Smooth muscle cell (in vitro differentiated cells): ENCODE results near the gene ANAPC5. TPM values are rescaled to one million over a fixed set of nuclear protein-coding genes. Genes with fewer than 3 reads are reported as not detected.
"Not testable (repeated sequence)": the region's sequence is repeated elsewhere in the genome, so short reads cannot be mapped to it uniquely, and the experiment has no call there.

Source experiments
- DNase-seq: peaks from one replicate; lab custom pipeline; 2025; ENCODE audit not compliant: unreplicated experiment; lab: John Stamatoyannopoulos, UW
- H2AFZ ChIP-seq: fragments of 200-600 bp; sonication (generic); 2 replicates; pipeline ENCODE4 v1.6.0; 2016; ENCODE audit warnings: antibody characterized with exemption, low read depth, mild to moderate bottlenecking
- H3F3A ChIP-seq: fragments of 200-600 bp; sonication (generic); 2 replicates; pipeline ENCODE4 v1.6.0; 2017; ENCODE audit warnings: antibody characterized with exemption, low read depth
- H3K27ac ChIP-seq: fragments of 200-600 bp; sonication (generic); 2 replicates; pipeline ENCODE4 v1.5.1; 2016; ENCODE audit warnings: low read depth, mild to moderate bottlenecking
- H3K27me3 ChIP-seq: fragments of 200-600 bp; sonication (generic); 2 replicates; pipeline ENCODE4 v1.6.1; 2016; ENCODE audit warnings: low read depth, mild to moderate bottlenecking
- H3K36me3 ChIP-seq: fragments of 200-600 bp; sonication (generic); 2 replicates; pipeline ENCODE4 v1.5.1; 2016; ENCODE audit warnings: low read depth
- H3K4me1 ChIP-seq: fragments of 200-600 bp; sonication (generic); 2 replicates; pipeline ENCODE4 v1.5.1; 2016; ENCODE audit warnings: low read depth
- H3K4me2 ChIP-seq: fragments of 200-600 bp; sonication (generic); 2 replicates; pipeline ENCODE4 v1.6.0; 2016; ENCODE audit warnings: mild to moderate bottlenecking
- H3K4me3 ChIP-seq: fragments of 200-600 bp; sonication (generic); 2 replicates; pipeline ENCODE4 v1.5.1; 2016; ENCODE audit warnings: mild to moderate bottlenecking
- H3K79me2 ChIP-seq: fragments of 200-600 bp; sonication (generic); 2 replicates; pipeline ENCODE4 v1.6.0; 2016; ENCODE audit warnings: low read depth, mild to moderate bottlenecking
- H3K9ac ChIP-seq: fragments of 200-600 bp; sonication (generic); 2 replicates; pipeline ENCODE4 v1.6.0; 2016; ENCODE audit warnings: low read depth
- H3K9me3 ChIP-seq: fragments of 200-600 bp; sonication (generic); replicated peaks from 2 replicates; pipeline ENCODE4 v1.5.1; 2016; ENCODE audit warnings: low read depth
- H4K20me1 ChIP-seq: fragments of 200-600 bp; sonication (generic); 2 replicates; pipeline ENCODE4 v1.6.0; 2016; ENCODE audit warnings: low read depth
- CTCF ChIP-seq: fragments of 200-600 bp; sonication (generic); IDR thresholded peaks from 2 replicates; pipeline ENCODE4 v1.5.1; 2017; ENCODE audit warnings: borderline replicate concordance, mild to moderate bottlenecking, antibody characterized with exemption; ENCODE audit not compliant: insufficient read depth, poor library complexity, severe bottlenecking
- WGBS: methylation state at CpG from one replicate; pipeline ENCODE4 v1.1.7; 2016; ENCODE audit warnings: low lambda C conversion rate; 5-methylcytosine and 5-hydroxymethylcytosine counted together
- polyA plus RNA-seq: library from polyadenylated mRNA; unstranded; fragments of >200 nt; fragmentation: Nextera tagmentation; extraction: Ambion mirVana; gene quantifications from 2 replicates; pipeline ENCODE4 v1.2.1, GENCODE V29; 2016
- total RNA-seq: library from RNA; depleted of rRNA; stranded (reverse); fragments of >200 nt; gene quantifications from 2 replicates; pipeline ENCODE4 v1.2.3, GENCODE V29; 2014

Gene ANAPC5
- total and polyA plus RNA-seq, 2 experiments from 2014 or later: 109 to 121 TPM

- TF ChIP-seq CTCF: no peak
- no peak for DNase-seq
- Histone ChIP-seq H3K9ac (no peak overlapping the region), H3F3A (no peaks in the 10 kb centered on the region), H3K27ac (no peak overlapping the region), H3K79me2 (no peaks in the 10 kb centered on the region), H3K4me2 (no peak overlapping the region), H4K20me1 (no peaks in the 10 kb centered on the region), H3K27me3 (no peaks in the 10 kb centered on the region), H3K36me3 (peaks cover 4% of the 10 kb centered on the region), H3K4me3 (no peak overlapping the region), H3K4me1 (no peaks in the 10 kb centered on the region), H3K9me3 (no peaks in the 10 kb centered on the region), H2AFZ (no peak overlapping the region)
- WGBS: 100% methylated on average over 3 of the region's 3 CpGs
Observed at GRCh38 chr12:121323908-121324307, 28.3 kb downstream of the ANAPC5 start.

GRCh38 chr12:121318121-121318520, 34.1 kb downstream of the ANAPC5 start:
- no peaks in the 10 kb centered on the region for H3K79me2 ChIP-seq
- H3K9me3 ChIP-seq: no peaks in the 10 kb centered on the region
- H2AFZ ChIP-seq: no peak overlapping the region
- no peak for TF ChIP-seq CTCF
- H3K4me1 ChIP-seq: no peaks in the 10 kb centered on the region
- no peak for DNase-seq
- no peaks in the 10 kb centered on the region for H3F3A ChIP-seq
- 97% methylated on average over 11 of the region's 11 CpGs for WGBS
- no peak overlapping the region for H3K9ac ChIP-seq
- H3K36me3 ChIP-seq: peaks cover 11% of the 10 kb centered on the region
- no peaks in the 10 kb centered on the region for H4K20me1 ChIP-seq
- H3K4me2 ChIP-seq: no peak overlapping the region
- H3K27me3 ChIP-seq: no peaks in the 10 kb centered on the region
- no peak overlapping the region for H3K27ac ChIP-seq
- H3K4me3 ChIP-seq: no peak overlapping the region

- no peak for DNase-seq
Observed at GRCh38 chr12:121314431-121314830, 37.8 kb downstream of the ANAPC5 start.

GRCh38 chr12:121310231-121310630, 42.0 kb downstream of the ANAPC5 start:
- H3K27me3 ChIP-seq, H3K4me1 ChIP-seq, H4K20me1 ChIP-seq, H3K9me3 ChIP-seq, H3K4me3 ChIP-seq, H2AFZ ChIP-seq, H3K36me3 ChIP-seq, H3K9ac ChIP-seq, H3K27ac ChIP-seq, H3K79me2 ChIP-seq, H3F3A ChIP-seq, DNase-seq, H3K4me2 ChIP-seq: not testable (repeated sequence)
- 90% methylated on average over 1 of the region's 1 CpG for WGBS

More at GRCh38 chr12:121314431-121314830, 37.8 kb downstream of the ANAPC5 start:
- Histone ChIP-seq H3K27ac (no peak overlapping the region), H3F3A (no peaks in the 10 kb centered on the region), H3K4me1 (no peaks in the 10 kb centered on the region), H4K20me1 (no peaks in the 10 kb centered on the region), H2AFZ (no peak overlapping the region), H3K9me3 (no peaks in the 10 kb centered on the region), H3K36me3 (peaks cover 11% of the 10 kb centered on the region), H3K4me3 (no peak overlapping the region), H3K27me3 (no peaks in the 10 kb centered on the region), H3K9ac (no peak overlapping the region), H3K4me2 (no peak overlapping the region), H3K79me2 (no peaks in the 10 kb centered on the region)
- TF ChIP-seq CTCF: no peak
- WGBS: 99% methylated on average over 3 of the region's 3 CpGs

- not testable (repeated sequence) for H3K79me2 ChIP-seq, H3K27me3 ChIP-seq, H3K4me2 ChIP-seq, DNase-seq, H3K4me3 ChIP-seq, H3K36me3 ChIP-seq, H3K9ac ChIP-seq, H3K4me1 ChIP-seq, H3K9me3 ChIP-seq, H3K27ac ChIP-seq, H3F3A ChIP-seq, H2AFZ ChIP-seq, H4K20me1 ChIP-seq
- WGBS: 99% methylated on average over 8 of the region's 8 CpGs
Observed at GRCh38 chr12:121307397-121307796, 44.8 kb downstream of the ANAPC5 start.
